K562 (cell line): ENCODE results near the gene PNPLA2. TPM values are rescaled to one million over a fixed set of nuclear protein-coding genes. Genes with fewer than 3 reads are reported as not detected.

Experiments
- BRCA1 ChIP-seq, 2 experiments: fragments of 450-650 bp in 1 of 2; sonication (generic) in 1 of 2; formaldehyde crosslinking in 1 of 2; IDR thresholded peaks; 2 replicates each; pipeline versions ENCODE4 v1.5.0 to v1.6.1; 2017 to 2020; ENCODE audit warnings: mild to moderate bottlenecking in 1 of 2, missing genetic modification reagents in 1 of 2
- CREB1 ChIP-seq, 2 experiments: sonication (generic) in 1 of 2; formaldehyde crosslinking in 1 of 2; IDR thresholded peaks; 2 replicates each; pipeline versions ENCODE4 v1.6.1 to v1.8.0; 2012 to 2022; ENCODE audit warnings: inconsistent platforms in 1 of 2, mild to moderate bottlenecking in 1 of 2, missing genetic modification reagents in 1 of 2, moderate library complexity in 1 of 2
- DNMT1 ChIP-seq: fragments of 450-650 bp; IDR thresholded peaks from 2 replicates; pipeline ENCODE4 v1.6.1; 2016; ENCODE audit warnings: antibody characterized with exemption, mild to moderate bottlenecking
- ELK3 ChIP-seq: fragments of 450-650 bp; formaldehyde crosslinking; IDR thresholded peaks from 2 replicates; pipeline ENCODE4 v1.4.0; 2020; ENCODE audit warnings: mild to moderate bottlenecking
- JUNB ChIP-seq: fragments of 450-650 bp; formaldehyde crosslinking; conservative IDR thresholded peaks from 2 replicates; pipeline ENCODE4 v1.4.0; 2020; ENCODE audit warnings: mild to moderate bottlenecking
- MEF2D ChIP-seq: conservative IDR thresholded peaks from 2 replicates; pipeline ENCODE4 v1.6.1; 2016; ENCODE audit warnings: low read depth, missing genetic modification characterization, missing compliant biosample characterization
- NRF1 ChIP-seq, 2 experiments: fragments of 450-650 bp; IDR thresholded peaks in 1 of 2; conservative IDR thresholded peaks in 1 of 2; 2 replicates each; pipeline ENCODE4 v1.6.1; 2014; ENCODE audit warnings: mild to moderate bottlenecking in 2 of 2
- TCF7L2 ChIP-seq: fragments of 150-350 bp; IDR thresholded peaks from 2 replicates; pipeline ENCODE4 v1.6.1; 2016; ENCODE audit warnings: low read depth, mild to moderate bottlenecking, low read length, moderate library complexity
- polyA plus RNA-seq, 8 experiments: library from polyadenylated mRNA; depleted of rRNA in 4 of 8; stranded (reverse) in 5 of 8; unstranded in 3 of 8; fragments of >200 nt; fragmentation: Nextera tagmentation in 2 of 8; fragmentation: Illumina TruSeq in 1 of 8; extraction: Ambion mirVana in 2 of 8; extraction: Trizol in 1 of 8; gene quantifications; 2 replicates each; pipeline versions ENCODE4 v1.2.1 to v1.2.3, GENCODE V29; 2011 to 2014; ENCODE audit warnings: inconsistent platforms in 1 of 8, missing spikeins in 1 of 8
- total RNA-seq, 7 experiments: library from RNA; depleted of rRNA in 6 of 7; stranded (reverse); fragments of >200 nt in 6 of 7; fragmentation: Illumina TruSeq in 2 of 7; extraction: Trizol in 2 of 7; gene quantifications; 2 replicates each; pipeline versions ENCODE4 v1.2.1 to v1.2.3, GENCODE V29; 2011 to 2021; ENCODE audit warnings: low replicate concordance in 1 of 7

PNPLA2 gene
- total and polyA plus RNA-seq, 9 of the 15 experiments (the other 6 are each of a cell fraction or from before 2014, with no cell fraction given), result 0.39 to 87.1 (median 8.4) TPM

DNA sequence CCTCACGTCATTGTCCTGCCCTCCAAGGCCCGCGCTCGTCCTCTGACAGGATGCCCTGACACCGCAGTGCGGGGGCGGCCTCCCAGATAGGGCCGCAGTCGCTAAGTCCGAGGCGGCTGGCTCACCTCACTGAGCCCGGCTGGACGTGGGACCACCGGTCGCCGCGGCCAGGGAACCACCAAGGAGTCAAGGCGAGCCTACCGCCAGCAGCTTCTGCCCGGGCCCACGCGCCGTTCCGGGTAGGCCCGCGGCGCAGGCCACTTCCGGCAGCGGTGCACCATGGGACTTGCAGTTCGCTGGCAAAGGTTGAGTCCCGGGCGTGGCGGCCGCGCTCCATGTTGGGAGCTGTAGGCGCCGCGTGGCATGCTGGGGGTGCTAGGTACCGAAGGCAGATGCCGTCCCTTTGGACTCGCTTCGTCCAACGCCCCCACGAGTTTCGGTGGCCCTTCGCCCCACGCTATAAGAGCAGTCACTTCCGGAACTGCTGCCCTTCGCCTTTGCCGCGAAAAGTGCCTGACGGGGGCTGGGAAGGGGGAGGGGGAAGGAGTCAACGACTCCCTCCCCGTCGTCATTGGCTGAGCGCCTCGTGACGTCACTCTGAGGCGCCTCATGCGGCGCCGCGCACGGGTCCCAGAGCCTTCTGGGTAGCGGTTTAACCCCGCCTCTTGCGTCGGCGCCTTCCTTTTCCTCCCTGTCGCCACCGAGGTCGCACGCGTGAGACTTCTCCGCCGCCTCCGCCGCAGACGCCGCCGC, 9.3 kb upstream of the PNPLA2 start, which contains the start of gene RPLP2 (continued):
- no peak for TF ChIP-seq MEF2D (tag)
- TF ChIP-seq BRCA1 (IDR thresholded peaks at IDR 0.05), result no peak
- no peak for TF ChIP-seq BRCA1 (CRISPR knock-in tag; IDR thresholded peaks at IDR 0.05)
- TF ChIP-seq CREB1 (IDR thresholded peaks at IDR 0.05), result peak; percentile 99
- TF ChIP-seq CREB1 (CRISPR knock-in tag; IDR thresholded peaks at IDR 0.05), result peak; percentile 99
- TF ChIP-seq DNMT1, result no peak
- TF ChIP-seq TCF7L2, result no peak
- peak; percentile 79 to 85 for TF ChIP-seq NRF1 (conservative IDR thresholded peaks at IDR 0.05 in 1 of 2, IDR thresholded peaks at IDR 0.05 in 1 of 2)
- peak; percentile 36; the same call in 1 of the 2 replicates for TF ChIP-seq JUNB (CRISPR knock-in tag)
- no peak for TF ChIP-seq ELK3 (CRISPR knock-in tag)
